Neural cell (in vitro differentiated cells): ENCODE measurements around the gene PSPN. TPM values are rescaled to one million over a fixed set of nuclear protein-coding genes. Genes with fewer than 3 reads are reported as not detected.

Experiments
- H2AFZ ChIP-seq: fragments of 200-600, 300-800 bp; sonication (generic), shearing (Covaris generic); 2 replicates; pipeline ENCODE4 v1.6.0; 2014; ENCODE audit warnings: low read depth, mild to moderate bottlenecking, antibody characterized with exemption, low read length, moderate library complexity
- H3F3A ChIP-seq: fragments of 200-600 bp; shearing (Covaris generic); 2 replicates; pipeline ENCODE4 v1.6.1; 2016; ENCODE audit warnings: mild to moderate bottlenecking, moderate library complexity, mixed read lengths, antibody characterized with exemption, low read length; ENCODE audit not compliant: insufficient read depth, poor library complexity, severe bottlenecking
- H3K27ac ChIP-seq: fragments of 200-600, 300-800 bp; sonication (generic), shearing (Covaris generic); 2 replicates; pipeline ENCODE4 v1.5.1; 2014; ENCODE audit warnings: mild to moderate bottlenecking, low read length, moderate library complexity
- H3K27me3 ChIP-seq: fragments of 300-800, 200-600 bp; sonication (generic), shearing (Covaris generic); 2 replicates; pipeline ENCODE4 v1.6.0; 2014; ENCODE audit warnings: mild to moderate bottlenecking, low read depth, low read length, moderate library complexity; ENCODE audit not compliant: insufficient read depth
- H3K36me3 ChIP-seq: fragments of 300-800, 200-600 bp; sonication (generic), shearing (Covaris generic); 2 replicates; pipeline ENCODE4 v1.5.1; 2014; ENCODE audit warnings: mild to moderate bottlenecking, antibody characterized with exemption, low read length, moderate library complexity; ENCODE audit not compliant: insufficient read depth
- H3K4me2 ChIP-seq: fragments of 300-800, 200-600 bp; sonication (generic), shearing (Covaris generic); 2 replicates; pipeline ENCODE4 v1.6.0; 2014; ENCODE audit warnings: mild to moderate bottlenecking, low read length
- H3K4me3 ChIP-seq: fragments of 300-800, 200-600 bp; sonication (generic), shearing (Covaris generic); 2 replicates; pipeline ENCODE4 v1.5.1; 2014; ENCODE audit warnings: mild to moderate bottlenecking, low read length, moderate library complexity
- H3K79me2 ChIP-seq: fragments of 200-600 bp; shearing (Covaris generic); replicated peaks from 2 replicates; pipeline ENCODE4 v1.6.0; 2014; ENCODE audit warnings: mild to moderate bottlenecking, low read length, moderate library complexity; ENCODE audit not compliant: insufficient read depth
- H3K9ac ChIP-seq: fragments of 300-800, 200-600 bp; sonication (generic), shearing (Covaris generic); 2 replicates; pipeline ENCODE4 v1.6.1; 2016; ENCODE audit warnings: mild to moderate bottlenecking, low read length, mixed read lengths
- H3K9me2 ChIP-seq: fragments of 200-600 bp; shearing (Covaris generic); 2 replicates; pipeline ENCODE4 v1.6.1; 2016; ENCODE audit warnings: mild to moderate bottlenecking, low read length, mixed read lengths; ENCODE audit not compliant: insufficient read depth
- H3K9me3 ChIP-seq: fragments of 200-600, 300-800 bp; sonication (generic), shearing (Covaris generic); 2 replicates; pipeline ENCODE4 v1.6.1; 2016; ENCODE audit warnings: mild to moderate bottlenecking, mixed run types, low read length, moderate library complexity, mixed read lengths
- H4K20me1 ChIP-seq: fragments of 200-600 bp; shearing (Covaris generic); 2 replicates; pipeline ENCODE4 v1.6.1; 2016; ENCODE audit warnings: mild to moderate bottlenecking, mixed run types; ENCODE audit not compliant: insufficient read depth
- CTCF ChIP-seq: fragments of 450-650 bp; IDR thresholded peaks from 2 replicates; pipeline ENCODE4 v1.5.1; 2014; ENCODE audit warnings: antibody characterized with exemption, mild to moderate bottlenecking, moderate library complexity; ENCODE audit not compliant: poor library complexity, severe bottlenecking
- EP300 ChIP-seq: fragments of 450-650 bp; conservative IDR thresholded peaks from 2 replicates; pipeline ENCODE4 v1.6.1; 2014; ENCODE audit warnings: antibody characterized with exemption, mild to moderate bottlenecking, moderate library complexity; ENCODE audit not compliant: poor library complexity, severe bottlenecking
- EZH2 ChIP-seq: fragments of 200-600, 300-800 bp; shearing (Covaris generic), sonication (generic); IDR thresholded peaks from 2 replicates; pipeline ENCODE4 v1.6.1; 2014; ENCODE audit warnings: antibody characterized with exemption, low read length, borderline replicate concordance, mild to moderate bottlenecking; ENCODE audit not compliant: insufficient read depth, poor library complexity, severe bottlenecking
- MXI1 ChIP-seq: fragments of 450-650 bp; conservative IDR thresholded peaks from 2 replicates; pipeline ENCODE4 v1.6.1; 2014; ENCODE audit warnings: antibody characterized with exemption, mild to moderate bottlenecking; ENCODE audit not compliant: poor library complexity, severe bottlenecking
- POLR2AphosphoS5 ChIP-seq: IDR thresholded peaks from 2 replicates; pipeline ENCODE4 v1.6.1; 2012
- RAD21 ChIP-seq: fragments of 450-650 bp; conservative IDR thresholded peaks from 2 replicates; pipeline ENCODE4 v1.6.1; 2014; ENCODE audit warnings: antibody characterized with exemption, mild to moderate bottlenecking, moderate library complexity
- REST ChIP-seq: IDR thresholded peaks from 2 replicates; pipeline ENCODE4 v1.6.1; 2012; ENCODE audit warnings: borderline replicate concordance
- SMC3 ChIP-seq: fragments of 450-650 bp; conservative IDR thresholded peaks from 2 replicates; pipeline ENCODE4 v1.6.1; 2014; ENCODE audit warnings: antibody characterized with exemption, mild to moderate bottlenecking, moderate library complexity; ENCODE audit not compliant: poor library complexity
- TAF1 ChIP-seq: IDR thresholded peaks from 2 replicates; pipeline ENCODE4 v1.6.1; 2012; ENCODE audit warnings: low read depth
- polyA plus RNA-seq: library from polyadenylated mRNA; depleted of rRNA; stranded (reverse); fragments of >200 nt; gene quantifications from 2 replicates; pipeline ENCODE4 v1.2.3, GENCODE V29; 2014

The PSPN gene
- polyA plus RNA-seq, 1 donor from 2014 or later = 1.5 TPM

DNA sequence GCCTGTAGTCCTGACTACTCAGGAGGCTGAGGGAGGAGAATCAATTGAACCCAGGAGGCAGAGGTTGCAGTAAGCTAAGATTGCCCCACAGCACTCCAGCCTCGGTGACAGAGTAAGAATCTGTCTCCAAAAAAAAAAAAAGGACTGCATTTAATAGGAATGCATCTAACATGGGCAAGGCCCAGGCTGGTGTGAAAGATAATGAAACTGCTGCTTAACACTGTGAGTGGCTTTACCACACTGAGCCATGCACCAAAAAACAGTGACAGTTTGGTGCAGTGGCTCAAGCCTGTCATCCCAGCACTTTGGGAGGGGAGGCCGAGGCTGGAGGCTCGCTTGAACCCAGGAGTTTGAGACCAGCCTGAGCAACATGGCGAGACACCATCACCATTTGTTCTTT lies 8.6 kb upstream of the PSPN start:
- Histone ChIP-seq H3K9me3 (peaks cover 7% of the 10 kb centered on the region), H2AFZ (no peak overlapping the region)
- TF ChIP-seq POLR2AphosphoS5 = no peak
- TF ChIP-seq CTCF = no peak
- TF ChIP-seq EP300 = no peak
- TF ChIP-seq SMC3 = no peak
- no peak for TF ChIP-seq MXI1
- TF ChIP-seq REST = no peak
- no peak for TF ChIP-seq TAF1
- no peak for TF ChIP-seq EZH2
- TF ChIP-seq RAD21 = no peak

GRCh38 chr19:6383188-6383587 lies 7.5 kb upstream of the PSPN start:
- Histone ChIP-seq H3K36me3 (peaks cover 11% of the 10 kb centered on the region), H2AFZ (no peak overlapping the region), H3K9me2 (no peaks in the 10 kb centered on the region), H3K9ac (no peak overlapping the region), H3K4me2 (no peak overlapping the region), H3K9me3 (peaks cover 7% of the 10 kb centered on the region), H3K27ac (no peak overlapping the region), H3K4me3 (no peak overlapping the region), H3F3A (no peaks in the 10 kb centered on the region), H3K27me3 (no peaks in the 10 kb centered on the region), H4K20me1 (no peaks in the 10 kb centered on the region), H3K79me2 (no peaks in the 10 kb centered on the region)
- TF ChIP-seq MXI1 (no peak), SMC3 (no peak), EZH2 (no peak), TAF1 (no peak), POLR2AphosphoS5 (no peak), REST (no peak), CTCF (no peak), EP300 (no peak), RAD21 (no peak)

More for the DNA sequence above, 8.6 kb upstream of the PSPN start:
- no peaks in the 10 kb centered on the region for H4K20me1 ChIP-seq
- peaks cover 11% of the 10 kb centered on the region for H3K36me3 ChIP-seq
- H3K4me2 ChIP-seq = no peak overlapping the region
- no peaks in the 10 kb centered on the region for H3K27me3 ChIP-seq
- no peaks in the 10 kb centered on the region for H3K79me2 ChIP-seq
- H3K9me2 ChIP-seq = no peaks in the 10 kb centered on the region
- no peak overlapping the region for H3K4me3 ChIP-seq
- no peak overlapping the region for H3K27ac ChIP-seq
- no peaks in the 10 kb centered on the region for H3F3A ChIP-seq
- no peak overlapping the region for H3K9ac ChIP-seq
